IMR-90 (cell line): ENCODE results near the gene ANKRD6. TPM values are rescaled to one million over a fixed set of nuclear protein-coding genes. Genes with fewer than 3 reads are reported as not detected.

Source experiments
- ATAC-seq: fragments of 200-7000 bp; cut with Tn5 transposase; 2 replicates; pipeline ENCODE4 v1.9.1; 2020; ENCODE audit warnings: low read depth, mild to moderate bottlenecking, moderate library complexity
- BruUV-seq: library from RNA; stranded (reverse); fragments of 400-500 nt; replicated peaks from 2 replicates; lab custom pipeline; 2021; lab: Mats Ljungman, UMichigan
- CTCF ChIA-PET: fragments of 300-600 bp; formaldehyde crosslinking; extraction: SDS; loops from one replicate; lab custom pipeline; 2021; ENCODE audit warnings: antibody characterized with exemption; lab: Yijun Ruan, JAX
- POLR2A ChIA-PET: fragments of 300-600 bp; sonication (Branson Sonifier 250); formaldehyde crosslinking; loops from one replicate; lab custom pipeline; 2022; ENCODE audit warnings: antibody characterized with exemption; ENCODE audit not compliant: unreplicated experiment; lab: Charles Lee
- DNase-seq: peaks from one replicate; pipeline ENCODE4 v3.0.0; 2013
- H2AFZ ChIP-seq: replicated peaks from 2 replicates; pipeline ENCODE3; 2013; ENCODE audit warnings: low read length, mild to moderate bottlenecking; ENCODE audit not compliant: poor library complexity
- H2AK5ac ChIP-seq: 2 replicates; pipeline ENCODE4 v1.6.1; 2013; ENCODE audit warnings: low read depth, low read length, inconsistent platforms
- H2AK9ac ChIP-seq: replicated peaks from 2 replicates; pipeline ENCODE3; 2013; ENCODE audit warnings: mild to moderate bottlenecking, low read depth, low read length, moderate library complexity; ENCODE audit not compliant: poor library complexity
- H2BK120ac ChIP-seq: 2 replicates; pipeline ENCODE4 v1.6.1; 2013; ENCODE audit warnings: low read depth, low read length, inconsistent platforms
- H2BK15ac ChIP-seq: 3 replicates; pipeline ENCODE4 v1.6.1; 2013; ENCODE audit warnings: low read depth, low read length, inconsistent platforms
- H2BK20ac ChIP-seq: 2 replicates; pipeline ENCODE4 v1.6.1; 2013; ENCODE audit warnings: low read depth, mild to moderate bottlenecking, inconsistent platforms, low read length, moderate library complexity
- H2BK5ac ChIP-seq: 2 replicates; pipeline ENCODE4 v1.6.1; 2013; ENCODE audit warnings: mild to moderate bottlenecking, low read depth, low read length, inconsistent platforms; ENCODE audit not compliant: poor library complexity, severe bottlenecking
- H3K14ac ChIP-seq: replicated peaks from 2 replicates; pipeline ENCODE4 v1.6.1; 2013; ENCODE audit warnings: low read depth, low read length, inconsistent platforms
- H3K18ac ChIP-seq: 2 replicates; pipeline ENCODE4 v1.6.1; 2013; ENCODE audit warnings: low read depth, low read length, control low read depth
- H3K23ac ChIP-seq: 2 replicates; pipeline ENCODE4 v1.6.1; 2013; ENCODE audit warnings: low read depth, low read length, inconsistent platforms
- H3K27ac ChIP-seq: 2 replicates; pipeline ENCODE4 v1.5.1; 2013; ENCODE audit warnings: mild to moderate bottlenecking, control low read depth, low read length; ENCODE audit not compliant: insufficient read depth
- H3K27me3 ChIP-seq: 2 replicates; pipeline ENCODE4 v1.6.1; 2013; ENCODE audit warnings: low read length; ENCODE audit not compliant: control insufficient read depth, insufficient read depth
- H3K36me3 ChIP-seq: 2 replicates; pipeline ENCODE4 v1.6.1; 2013; ENCODE audit warnings: low read length, mixed read lengths; ENCODE audit not compliant: control insufficient read depth, insufficient read depth
- H3K4ac ChIP-seq: 2 replicates; pipeline ENCODE4 v1.6.1; 2013; ENCODE audit warnings: low read depth, low read length, inconsistent platforms
- H3K4me1 ChIP-seq: 2 replicates; pipeline ENCODE4 v1.6.1; 2013; ENCODE audit warnings: low read length, mixed read lengths; ENCODE audit not compliant: control insufficient read depth, insufficient read depth
- H3K4me2 ChIP-seq: 2 replicates; pipeline ENCODE4 v1.6.1; 2013; ENCODE audit warnings: low read depth, mild to moderate bottlenecking, control low read depth, low read length, moderate library complexity
- H3K4me3 ChIP-seq: 2 replicates; pipeline ENCODE4 v1.5.1; 2013; ENCODE audit warnings: low read depth, mild to moderate bottlenecking, control low read depth, low read length, moderate library complexity; ENCODE audit not compliant: insufficient read depth
- H3K56ac ChIP-seq: 2 replicates; pipeline ENCODE4 v1.6.1; 2013; ENCODE audit warnings: low read length, inconsistent platforms; ENCODE audit not compliant: insufficient read depth; ENCODE audit errors: extremely low read depth
- H3K79me1 ChIP-seq, 2 experiments: 2 replicates each; pipeline ENCODE4 v1.6.1; 2013; ENCODE audit warnings: low read length in 2 of 2, inconsistent platforms in 1 of 2, low read depth in 1 of 2
- H3K9ac ChIP-seq: 2 replicates; pipeline ENCODE4 v1.6.1; 2013; ENCODE audit warnings: low read depth, low read length, control low read depth
- H3K9me1 ChIP-seq: 2 replicates; pipeline ENCODE4 v1.6.1; 2013; ENCODE audit warnings: low read length, inconsistent platforms; ENCODE audit not compliant: insufficient read depth
- H3K9me3 ChIP-seq: 2 replicates; pipeline ENCODE4 v1.6.1; 2013; ENCODE audit warnings: low read length; ENCODE audit not compliant: control insufficient read depth, insufficient read depth
- H4K20me1 ChIP-seq: 2 replicates; pipeline ENCODE4 v1.6.1; 2013; ENCODE audit warnings: low read length, inconsistent platforms; ENCODE audit not compliant: insufficient read depth
- H4K5ac ChIP-seq: 2 replicates; pipeline ENCODE4 v1.6.1; 2013; ENCODE audit warnings: mild to moderate bottlenecking, low read depth, low read length, control low read depth
- H4K8ac ChIP-seq, 2 experiments: 2 replicates each; pipeline ENCODE4 v1.6.1; 2013; ENCODE audit warnings: low read depth in 2 of 2, low read length in 2 of 2, control low read depth in 1 of 2, inconsistent platforms in 1 of 2
- H4K91ac ChIP-seq: 2 replicates; pipeline ENCODE4 v1.6.1; 2013; ENCODE audit warnings: low read depth, low read length, inconsistent platforms; ENCODE audit not compliant: insufficient read depth
- CHD1 ChIP-seq: IDR thresholded peaks from 2 replicates; pipeline ENCODE4 v1.6.1; 2012; ENCODE audit warnings: low read depth, low read length, improper control_type of control experiment
- FOS ChIP-seq: fragments of 150-350 bp; IDR thresholded peaks from 2 replicates; pipeline ENCODE4 v1.6.1; 2016; ENCODE audit warnings: low read depth, low read length
- MAFK ChIP-seq: IDR thresholded peaks from 2 replicates; pipeline ENCODE4 v1.6.1; 2012; ENCODE audit warnings: low read depth, low read length, improper control_type of control experiment
- MAZ ChIP-seq: IDR thresholded peaks from 2 replicates; pipeline ENCODE4 v1.6.1; 2012; ENCODE audit warnings: low read depth, mild to moderate bottlenecking, low read length, improper control_type of control experiment, moderate library complexity, borderline replicate concordance
- NFE2L2 ChIP-seq: fragments of 150-350 bp; IDR thresholded peaks from 2 replicates; pipeline ENCODE4 v1.6.1; 2016; ENCODE audit warnings: low read depth, mild to moderate bottlenecking, low read length
- POLR2A ChIP-seq: IDR thresholded peaks from 2 replicates; pipeline ENCODE4 v1.6.1; 2012; ENCODE audit warnings: mild to moderate bottlenecking, low read depth, low read length
- RAD21 ChIP-seq: IDR thresholded peaks from 2 replicates; pipeline ENCODE4 v1.6.1; 2012; ENCODE audit warnings: low read length, improper control_type of control experiment
- WGBS, 2 experiments: methylation state at CpG; one replicate each; pipeline versions ENCODE4 v1.1.5 to v1.1.7; 2013; ENCODE audit warnings: missing lambda C conversion rate in 2 of 2; ENCODE audit not compliant: insufficient read length in 1 of 2; ENCODE audit errors: extremely low coverage in 2 of 2; 5-methylcytosine and 5-hydroxymethylcytosine counted together
- dilution Hi-C: fragments of 300-500 bp; cut with HindIII; formaldehyde crosslinking; loops from one replicate; pipeline ENCODE4 v1.14.3; 2018; ENCODE audit warnings: low sequenced_read_pairs; ENCODE audit not compliant: unreplicated experiment
- in situ Hi-C: fragments of 300-500 bp; cut with MboI; formaldehyde crosslinking; loops from 3 replicates; pipeline ENCODE4 v1.14.3; 2019; ENCODE audit warnings: low sequenced_read_pairs, inconsistent platforms, mixed read lengths
- intact Hi-C: fragments of 100-400 bp; cut with micrococcal nuclease; formaldehyde crosslinking; loops from 2 replicates; pipeline ENCODE4 v1.10.0; 2022
- polyA plus RNA-seq, 3 experiments: library from polyadenylated mRNA; depleted of rRNA; stranded (reverse); fragments of >200 nt; gene quantifications; 2 replicates each; pipeline ENCODE4 v1.2.3, GENCODE V29; 2012; ENCODE audit warnings: low replicate concordance in 1 of 3
- total RNA-seq: library from RNA; depleted of rRNA; stranded (reverse); fragments of >200 nt; gene quantifications from 2 replicates; pipeline ENCODE4 v1.2.3, GENCODE V29; 2012

ANKRD6 gene
- total and polyA plus RNA-seq, 2 of the 4 experiments (the other 2 are of a cell fraction): 0.12 to 0.18 TPM

DNA sequence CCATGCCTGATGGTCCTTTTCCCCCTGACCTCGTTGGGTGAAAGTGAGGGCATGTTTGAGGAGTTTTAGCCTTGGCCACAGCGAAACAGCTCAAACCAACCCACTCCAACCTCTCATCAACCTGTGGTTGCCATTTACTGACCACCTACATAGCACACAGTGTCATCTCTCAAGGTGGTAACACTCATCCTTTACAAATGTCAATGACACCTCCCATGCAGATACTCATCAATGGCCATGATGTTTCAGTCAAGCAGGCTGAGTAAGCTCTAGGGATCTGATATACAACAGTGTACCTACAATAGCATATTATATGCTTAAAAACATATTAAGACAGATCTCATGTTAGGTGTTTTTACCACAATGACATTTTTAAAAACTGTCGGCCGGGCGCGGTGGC, 30.2 kb upstream of the ANKRD6 start:
- Histone ChIP-seq H3K18ac (no peak overlapping the region), H4K91ac (no peak overlapping the region), H2BK20ac (no peak overlapping the region), H3K9me1 (no peaks in the 10 kb centered on the region), H2AK9ac (no peak overlapping the region), H3K27ac (no peak overlapping the region), H3K9ac (no peak overlapping the region), H3K9me3 (no peaks in the 10 kb centered on the region), H3K4me3 (no peak overlapping the region), H3K27me3 (peaks cover 14% of the 10 kb centered on the region), H4K8ac (no peak overlapping the region), H3K4me1 (no peaks in the 10 kb centered on the region), H3K23ac (no peak overlapping the region), H3K79me1 (no peaks in the 10 kb centered on the region), H3K14ac (no peak overlapping the region), H3K36me3 (no peaks in the 10 kb centered on the region), H2AK5ac (no peak overlapping the region), H4K5ac (no peak overlapping the region), H2BK120ac (no peak overlapping the region), H2BK15ac (no peak overlapping the region), H3K4ac (no peak overlapping the region), H3K56ac (no peak overlapping the region), H4K20me1 (no peaks in the 10 kb centered on the region), H2AFZ (no peak overlapping the region), H3K4me2 (no peak overlapping the region), H2BK5ac (no peak overlapping the region)
- DNase-seq (no peak), ATAC-seq (no peak)
- WGBS, 2 experiments: no CpG with 5 or more reads among the region's 6 CpGs
- in situ Hi-C loops (no loop called here), intact Hi-C loops (no loop called here), dilution Hi-C loops (no loop called here)
- ChIA-PET POLR2A (no interaction called here), CTCF (no interaction called here)
- no TSS peak for BruUV-seq
- TF ChIP-seq FOS: no peak
- TF ChIP-seq POLR2A: no peak
- no peak for TF ChIP-seq RAD21
- TF ChIP-seq NFE2L2: no peak
- no peak for TF ChIP-seq MAFK
- TF ChIP-seq CHD1: no peak
- no peak for TF ChIP-seq MAZ
